Neural progenitor cell (in vitro differentiated cells): ENCODE results near the gene LCE2C. TPM values are rescaled to one million over a fixed set of nuclear protein-coding genes. Genes with fewer than 3 reads are reported as not detected.
"Not testable (repeated sequence)": the region's sequence is repeated elsewhere in the genome, so short reads cannot be mapped to it uniquely, and the experiment has no call there.

ENCODE experiments used
- DNase-seq: peaks from one replicate; pipeline ENCODE4 v3.0.0-alpha.2; 2016; ENCODE audit warnings: low spot score
- H2AFZ ChIP-seq: fragments of 200-600 bp; sonication (generic); replicated peaks from 2 replicates; pipeline ENCODE4 v1.6.1; 2016; ENCODE audit warnings: antibody characterized with exemption
- H3F3A ChIP-seq: fragments of 200-600 bp; sonication (generic); 2 replicates; pipeline ENCODE4 v1.6.1; 2016; ENCODE audit warnings: antibody characterized with exemption, low read depth
- H3K27ac ChIP-seq: fragments of 200-600 bp; sonication (generic); 2 replicates; pipeline ENCODE4 v1.5.1; 2016; ENCODE audit warnings: mild to moderate bottlenecking
- H3K27me3 ChIP-seq: fragments of 200-600 bp; sonication (generic); 2 replicates; pipeline ENCODE4 v1.6.1; 2016; ENCODE audit warnings: mild to moderate bottlenecking, moderate library complexity
- H3K36me3 ChIP-seq: fragments of 200-600 bp; sonication (generic); 2 replicates; pipeline ENCODE4 v1.5.1; 2016
- H3K4me1 ChIP-seq: fragments of 200-600 bp; sonication (generic); 2 replicates; pipeline ENCODE4 v1.6.1; 2016; ENCODE audit warnings: mixed run types
- H3K4me2 ChIP-seq: fragments of 200-600 bp; sonication (generic); 2 replicates; pipeline ENCODE4 v1.6.1; 2016
- H3K4me3 ChIP-seq: fragments of 200-600 bp; sonication (generic); 2 replicates; pipeline ENCODE4 v1.5.1; 2016
- H3K79me2 ChIP-seq: fragments of 200-600 bp; sonication (generic); 2 replicates; pipeline ENCODE4 v1.6.1; 2016; ENCODE audit warnings: low read depth
- H3K9ac ChIP-seq: fragments of 200-600 bp; sonication (generic); 2 replicates; pipeline ENCODE4 v1.6.1; 2016
- H3K9me3 ChIP-seq: fragments of 200-600 bp; sonication (generic); 2 replicates; pipeline ENCODE4 v1.5.1; 2016; ENCODE audit warnings: low read depth
- H4K20me1 ChIP-seq: fragments of 200-600 bp; sonication (generic); 2 replicates; pipeline ENCODE4 v1.6.1; 2016; ENCODE audit warnings: low read depth
- H3K27ac Mint-ChIP-seq: 3 replicates; pipeline ENCODE4 v1.8.0; 2021; ENCODE audit warnings: mixed read lengths
- H3K27me3 Mint-ChIP-seq: 2 replicates; pipeline ENCODE4 v1.8.0; 2022; ENCODE audit warnings: low read depth, mild to moderate bottlenecking, inconsistent platforms, moderate library complexity, mixed read lengths; ENCODE audit not compliant: insufficient read depth
- H3K36me3 Mint-ChIP-seq: 3 replicates; pipeline ENCODE4 v1.8.0; 2021; ENCODE audit warnings: mixed read lengths
- H3K4me1 Mint-ChIP-seq: 3 replicates; pipeline ENCODE4 v1.8.0; 2021; ENCODE audit warnings: mixed read lengths
- H3K4me3 Mint-ChIP-seq: 3 replicates; pipeline ENCODE4 v1.8.0; 2021; ENCODE audit warnings: mild to moderate bottlenecking, moderate library complexity, mixed read lengths
- H3K9me3 Mint-ChIP-seq: 3 replicates; pipeline ENCODE4 v1.8.0; 2020; ENCODE audit warnings: mixed read lengths
- CTCF ChIP-seq: fragments of 200-600 bp; sonication (generic); IDR thresholded peaks from 2 replicates; pipeline ENCODE4 v1.5.1; 2017; ENCODE audit warnings: antibody characterized with exemption, mild to moderate bottlenecking
- EZH2 ChIP-seq: fragments of 200-600 bp; sonication (generic); IDR thresholded peaks from 2 replicates; pipeline ENCODE4 v1.6.1; 2017; ENCODE audit warnings: antibody characterized with exemption, mild to moderate bottlenecking, moderate library complexity
- EZH2phosphoT487 ChIP-seq: fragments of 200-600 bp; sonication (generic); IDR thresholded peaks from 2 replicates; pipeline ENCODE4 v1.6.1; 2017; ENCODE audit warnings: antibody characterized with exemption
- total RNA-seq: library from RNA; depleted of rRNA; stranded (reverse); fragments of >200 nt; gene quantifications from 2 replicates; pipeline ENCODE4 v1.2.3, GENCODE V29; 2015; ENCODE audit warnings: low replicate concordance

The LCE2C gene
- total RNA-seq, 1 donor from 2014 or later = not detected

- Histone ChIP-seq H3K9me3 (peaks cover 35% of the 10 kb centered on the region), H3K27me3 (no peaks in the 10 kb centered on the region), H3K79me2 (no peaks in the 10 kb centered on the region), H3K4me1 (no peaks in the 10 kb centered on the region), H4K20me1 (no peaks in the 10 kb centered on the region), H3K4me3 (no peak overlapping the region), H3F3A (no peaks in the 10 kb centered on the region), H3K36me3 (no peaks in the 10 kb centered on the region), H2AFZ (no peak overlapping the region), H3K27ac (no peak overlapping the region), H3K4me2 (no peak overlapping the region), H3K9ac (no peak overlapping the region)
- TF ChIP-seq CTCF (no peak), EZH2 (no peak), EZH2phosphoT487 (no peak)
- Mint-ChIP-seq H3K4me1 (no peaks in the 10 kb centered on the region), H3K9me3 (peaks cover 24% of the 10 kb centered on the region), H3K4me3 (no peak overlapping the region), H3K27ac (no peak overlapping the region), H3K36me3 (no peaks in the 10 kb centered on the region), H3K27me3 (peaks cover 8% of the 10 kb centered on the region)
- DNase-seq = no peak
These were observed 2.1 kb upstream of the LCE2C start for GRCh38 chr1:152673016-152673415.

GRCh38 chr1:152679459-152679858 is 4.4 kb downstream of the LCE2C start:
- TF ChIP-seq CTCF (no peak), EZH2phosphoT487 (no peak), EZH2 (no peak)
- Histone ChIP-seq H3K79me2 (no peaks in the 10 kb centered on the region), H3K27me3 (no peaks in the 10 kb centered on the region), H3K9ac (no peak overlapping the region), H2AFZ (no peak overlapping the region), H3K27ac (no peak overlapping the region), H4K20me1 (no peaks in the 10 kb centered on the region), H3K36me3 (no peaks in the 10 kb centered on the region), H3F3A (no peaks in the 10 kb centered on the region), H3K9me3 (peaks cover 5% of the 10 kb centered on the region), H3K4me3 (no peak overlapping the region), H3K4me2 (no peak overlapping the region), H3K4me1 (no peaks in the 10 kb centered on the region)
- no peak for DNase-seq
- Mint-ChIP-seq H3K27ac (no peak overlapping the region), H3K4me1 (no peaks in the 10 kb centered on the region), H3K27me3 (peaks cover 6% of the 10 kb centered on the region), H3K4me3 (no peak overlapping the region), H3K9me3 (peaks cover 24% of the 10 kb centered on the region), H3K36me3 (no peaks in the 10 kb centered on the region)

- Histone ChIP-seq H3F3A (no peaks in the 10 kb centered on the region), H3K27me3 (no peaks in the 10 kb centered on the region), H3K36me3 (no peaks in the 10 kb centered on the region), H2AFZ (no peak overlapping the region), H3K4me2 (no peak overlapping the region), H4K20me1 (no peaks in the 10 kb centered on the region), H3K79me2 (no peaks in the 10 kb centered on the region), H3K27ac (no peak overlapping the region), H3K4me1 (no peaks in the 10 kb centered on the region), H3K9ac (no peak overlapping the region), H3K4me3 (no peak overlapping the region), H3K9me3 (peaks cover 5% of the 10 kb centered on the region)
- DNase-seq = no peak
- Mint-ChIP-seq H3K27me3 (peaks cover 4% of the 10 kb centered on the region), H3K9me3 (peaks cover 23% of the 10 kb centered on the region), H3K4me1 (no peaks in the 10 kb centered on the region), H3K36me3 (no peaks in the 10 kb centered on the region), H3K4me3 (no peak overlapping the region), H3K27ac (no peak overlapping the region)
- TF ChIP-seq EZH2 = no peak
These were observed 6.5 kb downstream of the LCE2C start for GRCh38 chr1:152681616-152682015.

- no peaks in the 10 kb centered on the region for H3K36me3 ChIP-seq
- Mint-ChIP-seq H3K27me3 (no peaks in the 10 kb centered on the region), H3K27ac (no peak overlapping the region), H3K9me3 (peaks cover 26% of the 10 kb centered on the region), H3K4me1 (no peaks in the 10 kb centered on the region), H3K4me3 (no peak overlapping the region), H3K36me3 (no peaks in the 10 kb centered on the region)
- H3F3A ChIP-seq = no peaks in the 10 kb centered on the region
- no peak overlapping the region for H3K4me2 ChIP-seq
- H3K9me3 ChIP-seq = peaks cover 6% of the 10 kb centered on the region
- no peak overlapping the region for H2AFZ ChIP-seq
- no peak overlapping the region for H3K4me3 ChIP-seq
- no peak overlapping the region for H3K27ac ChIP-seq
- no peaks in the 10 kb centered on the region for H4K20me1 ChIP-seq
- no peaks in the 10 kb centered on the region for H3K79me2 ChIP-seq
- TF ChIP-seq EZH2phosphoT487 = no peak
- DNase-seq = no peak
- H3K27me3 ChIP-seq = no peaks in the 10 kb centered on the region
- no peak overlapping the region for H3K9ac ChIP-seq
- H3K4me1 ChIP-seq = no peaks in the 10 kb centered on the region
These were observed 8.8 kb downstream of the LCE2C start for GRCh38 chr1:152683846-152684245.

GRCh38 chr1:152685823-152686222 is 10.7 kb downstream of the LCE2C start, which contains the start of gene LCE2B:
LCE2B (plus strand) TSS chr1:152686123; CDS start chr1:152686844, 721 bp downstream.
- H3K27me3 ChIP-seq, H3K27ac ChIP-seq, H3K4me1 ChIP-seq, H3K4me3 ChIP-seq, H3F3A ChIP-seq, H3K27ac Mint-ChIP-seq, H3K27me3 Mint-ChIP-seq, H2AFZ ChIP-seq, H3K9ac ChIP-seq, H3K36me3 Mint-ChIP-seq, H4K20me1 ChIP-seq, H3K4me1 Mint-ChIP-seq, H3K4me3 Mint-ChIP-seq, H3K4me2 ChIP-seq, H3K36me3 ChIP-seq, H3K79me2 ChIP-seq, DNase-seq: not testable (repeated sequence)
- peaks cover 14% of the 10 kb centered on the region for H3K9me3 ChIP-seq
- peaks cover 37% of the 10 kb centered on the region for H3K9me3 Mint-ChIP-seq
